ENCODE data around the gene POU2F1.

GRCh38 chr1:167229719-167230385 is 9.2 kb downstream of the POU2F1 start:
- TF ChIP-seq CTCF (conservative IDR thresholded peaks at IDR 0.05; ENCODE audit: low read depth, low read length) (no peak), EZH2 (IDR thresholded peaks at IDR 0.05; ENCODE audit: borderline replicate concordance, low read depth, low read length, poor library complexity, severe bottlenecking) (no peak)
